Cortex of kidney (tissue), 1 donor: ENCODE results near the gene PLCL1.
A peak's percentile ranks its signal among the peaks of the same experiment; 100 is the strongest.

ENCODE experiments used
- DNase-seq: peaks from one replicate; lab custom pipeline; 2025; lab: John Stamatoyannopoulos, UW

The PLCL1 gene

GRCh38 chr2:197804049-197804757 is at the start of gene PLCL1:
TSS of gene PLCL1 (plus strand) at chr2:197804593.
- peak; percentile 87 for DNase-seq

DNA sequence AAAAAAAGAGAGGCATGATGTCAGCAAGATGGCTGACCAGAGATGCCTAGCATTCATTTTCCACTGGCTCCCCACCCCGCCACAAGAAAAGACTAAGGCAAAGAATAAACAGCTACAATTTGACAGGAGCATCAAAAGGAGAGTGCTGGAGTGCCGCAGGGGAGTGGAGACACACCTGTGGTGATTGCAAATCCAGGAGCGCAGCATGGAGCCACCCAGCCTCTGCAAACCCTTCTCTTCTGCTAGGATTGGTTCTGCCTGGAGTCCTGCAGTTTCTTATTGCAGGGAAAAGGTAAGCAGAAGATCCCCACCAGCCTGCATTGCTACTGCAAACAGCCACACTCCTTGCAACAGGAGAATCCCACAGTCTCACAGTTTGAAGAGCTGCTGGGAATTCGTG is 45.4 kb upstream of the PLCL1 start:
- DNase-seq = no peak

DNA sequence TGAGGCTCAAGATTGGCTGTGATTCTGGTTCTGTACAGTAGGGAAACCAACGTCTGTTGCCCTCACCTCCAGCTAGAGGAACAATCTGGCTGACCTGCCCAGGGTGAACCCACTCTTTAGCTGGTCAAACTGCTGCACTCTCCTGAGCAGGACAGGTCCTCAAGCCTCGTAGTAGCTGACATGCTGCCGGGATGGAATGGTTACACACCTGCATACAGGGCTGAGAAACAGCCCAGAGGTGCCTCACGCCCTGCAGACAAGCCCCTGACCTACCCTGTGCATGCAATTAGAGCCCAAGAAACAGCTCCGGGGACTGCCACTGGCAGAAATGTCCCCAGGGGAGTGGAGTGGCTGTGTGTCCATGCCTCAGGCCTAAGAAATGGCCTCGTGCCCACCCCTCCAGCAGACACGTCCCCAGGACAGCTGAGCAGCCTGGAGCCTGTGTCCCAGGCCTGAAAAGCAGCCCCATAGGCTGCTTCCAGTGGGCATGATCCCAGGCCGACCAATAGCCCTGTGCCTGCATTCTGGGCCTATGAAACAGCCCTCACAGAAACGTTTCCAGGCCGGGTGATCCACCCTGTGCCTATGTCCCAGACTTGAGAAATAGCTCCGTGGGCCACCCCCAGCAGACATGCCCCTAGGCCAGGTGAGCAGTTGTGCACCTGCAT is 44.6 kb upstream of the PLCL1 start:
- no peak for DNase-seq

DNA sequence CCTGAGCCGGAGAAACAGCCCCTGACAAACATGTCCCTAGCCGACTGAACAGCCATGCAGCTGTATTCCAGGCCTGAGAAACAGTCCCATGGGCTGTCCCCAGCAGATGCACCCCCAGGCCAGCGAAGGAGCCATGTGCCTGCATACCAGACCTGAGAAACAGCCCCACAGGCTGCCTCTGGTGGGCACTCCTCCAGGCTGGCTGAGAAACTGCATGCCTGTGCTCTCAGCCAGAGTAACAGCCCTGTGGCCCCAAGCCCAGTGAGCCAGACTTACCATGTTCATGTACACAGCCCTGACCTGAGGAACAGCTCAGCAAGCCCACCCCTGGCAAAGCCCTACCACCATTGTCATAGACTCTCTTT is 44.1 kb upstream of the PLCL1 start:
- DNase-seq = no peak

- no peak for DNase-seq
Observed at GRCh38 chr2:197777823-197778407, 26.5 kb upstream of the PLCL1 start.

DNA sequence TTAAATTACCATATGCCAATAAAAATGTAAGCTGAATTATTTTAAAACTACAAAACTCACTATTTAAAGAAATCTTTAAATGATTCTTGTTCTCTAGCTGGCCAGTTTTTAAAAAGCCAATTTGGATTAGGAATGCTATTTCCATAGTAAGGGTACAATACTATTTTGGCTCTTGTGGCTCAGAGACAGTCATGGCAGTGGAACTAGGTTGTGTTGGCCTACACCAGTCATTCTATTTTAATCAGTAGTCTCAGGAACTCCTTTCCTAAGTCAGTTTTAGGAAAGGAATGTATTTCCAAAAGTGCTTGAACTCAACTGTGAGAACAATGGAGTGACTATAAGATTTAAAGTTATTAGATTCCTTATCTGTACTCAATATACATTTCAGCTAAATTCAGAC is 25.1 kb upstream of the PLCL1 start:
- no peak for DNase-seq

GRCh38 chr2:197782126-197782525 is 22.3 kb upstream of the PLCL1 start:
- DNase-seq = no peak

- no peak for DNase-seq
Observed at GRCh38 chr2:197784956-197785941, 19.1 kb upstream of the PLCL1 start, which contains the start of gene BOLL. TSS of gene BOLL (minus strand) at chr2:197785319. CDS start at chr2:197781850, 3,469 bp downstream.

- no peak for DNase-seq
Observed at GRCh38 chr2:197786010-197786877, 18.1 kb upstream of the PLCL1 start.

DNA sequence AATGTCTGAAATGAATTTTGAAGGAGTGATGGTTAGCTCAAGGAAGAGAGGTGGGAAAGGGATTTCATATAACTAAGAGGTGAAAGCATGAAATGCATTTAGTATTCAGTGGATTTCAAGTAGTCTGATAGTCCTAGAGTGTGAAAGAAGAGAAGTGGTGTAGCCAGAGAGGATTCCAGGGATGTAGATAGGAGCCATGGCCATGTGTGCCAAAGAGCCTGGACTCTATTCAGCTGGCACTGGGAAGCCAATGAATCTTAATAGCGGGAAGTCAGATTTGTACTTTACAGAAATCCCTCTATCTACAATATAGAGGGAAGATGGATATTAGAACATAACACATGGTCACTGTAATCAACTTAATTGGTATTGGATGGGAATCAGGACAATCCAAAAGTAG is 10.9 kb upstream of the PLCL1 start:
- DNase-seq = no peak

DNA sequence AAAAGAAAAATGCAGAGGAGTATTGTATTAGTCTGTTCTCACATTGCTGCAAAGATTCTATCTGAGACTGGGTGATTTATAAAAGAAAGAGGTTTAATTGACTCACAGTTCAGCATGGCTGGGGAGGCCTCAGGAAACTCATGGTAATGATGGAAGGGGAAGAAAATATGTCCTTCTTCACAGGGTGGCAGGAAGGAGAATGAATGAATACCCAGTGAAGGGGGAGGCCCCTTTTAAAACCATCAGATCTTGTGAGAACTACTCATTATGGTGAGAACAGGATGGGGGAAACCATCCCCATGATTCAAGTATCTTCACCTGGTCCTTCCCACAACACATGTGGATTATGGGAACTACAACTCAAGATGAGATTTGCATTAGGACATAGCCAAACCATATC is 9.1 kb upstream of the PLCL1 start:
- DNase-seq = no peak

GRCh38 chr2:197798187-197798586 is 6.2 kb upstream of the PLCL1 start:
- no peak for DNase-seq

- no peak for DNase-seq
Observed at GRCh38 chr2:197799068-197799467, 5.3 kb upstream of the PLCL1 start.

DNA sequence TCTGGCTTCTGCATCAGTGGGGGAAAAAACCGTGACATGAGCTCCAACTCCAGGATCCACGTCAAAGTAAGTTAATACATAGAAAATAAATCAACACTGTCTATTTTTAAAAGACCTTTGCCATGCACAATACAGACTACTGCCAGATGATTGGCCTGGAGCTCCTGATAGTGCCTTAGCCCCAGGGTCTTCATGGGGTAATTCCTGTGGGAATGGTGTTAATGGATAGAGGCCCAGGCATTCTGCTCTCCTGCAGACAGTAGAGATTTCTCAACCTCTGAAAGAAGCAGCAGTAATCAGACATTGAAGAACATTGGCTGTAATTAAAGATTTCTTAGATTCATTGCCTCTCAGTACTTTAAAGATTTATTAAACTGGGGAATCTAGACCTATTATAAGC is 4.3 kb upstream of the PLCL1 start:
- DNase-seq = no peak

GRCh38 chr2:197801033-197801432 is 3.4 kb upstream of the PLCL1 start:
- DNase-seq = no peak

DNA sequence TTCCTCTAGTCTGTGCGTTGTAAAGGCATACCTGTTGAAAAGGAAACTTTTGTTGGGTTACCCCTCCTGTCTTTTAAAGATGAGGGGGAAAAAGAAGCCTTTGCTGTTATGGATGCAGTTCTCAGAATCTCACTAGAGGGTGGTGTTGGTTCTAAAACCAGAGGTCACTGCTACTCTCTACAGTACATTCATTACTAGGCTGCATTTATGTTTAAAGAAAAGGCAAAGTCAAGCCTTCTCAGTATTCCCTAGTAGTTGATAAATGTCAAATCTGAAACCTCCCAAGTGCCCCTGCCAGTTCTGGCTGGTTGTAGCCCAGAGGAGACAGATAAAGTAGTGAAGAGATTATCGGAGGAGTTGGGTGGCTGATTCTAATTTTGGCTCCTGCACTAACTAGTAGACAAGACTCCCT is 1.4 kb upstream of the PLCL1 start:
- no peak for DNase-seq

- no peak for DNase-seq
Observed at GRCh38 chr2:197804758-197805714, 643 bp downstream of the PLCL1 start.

DNA sequence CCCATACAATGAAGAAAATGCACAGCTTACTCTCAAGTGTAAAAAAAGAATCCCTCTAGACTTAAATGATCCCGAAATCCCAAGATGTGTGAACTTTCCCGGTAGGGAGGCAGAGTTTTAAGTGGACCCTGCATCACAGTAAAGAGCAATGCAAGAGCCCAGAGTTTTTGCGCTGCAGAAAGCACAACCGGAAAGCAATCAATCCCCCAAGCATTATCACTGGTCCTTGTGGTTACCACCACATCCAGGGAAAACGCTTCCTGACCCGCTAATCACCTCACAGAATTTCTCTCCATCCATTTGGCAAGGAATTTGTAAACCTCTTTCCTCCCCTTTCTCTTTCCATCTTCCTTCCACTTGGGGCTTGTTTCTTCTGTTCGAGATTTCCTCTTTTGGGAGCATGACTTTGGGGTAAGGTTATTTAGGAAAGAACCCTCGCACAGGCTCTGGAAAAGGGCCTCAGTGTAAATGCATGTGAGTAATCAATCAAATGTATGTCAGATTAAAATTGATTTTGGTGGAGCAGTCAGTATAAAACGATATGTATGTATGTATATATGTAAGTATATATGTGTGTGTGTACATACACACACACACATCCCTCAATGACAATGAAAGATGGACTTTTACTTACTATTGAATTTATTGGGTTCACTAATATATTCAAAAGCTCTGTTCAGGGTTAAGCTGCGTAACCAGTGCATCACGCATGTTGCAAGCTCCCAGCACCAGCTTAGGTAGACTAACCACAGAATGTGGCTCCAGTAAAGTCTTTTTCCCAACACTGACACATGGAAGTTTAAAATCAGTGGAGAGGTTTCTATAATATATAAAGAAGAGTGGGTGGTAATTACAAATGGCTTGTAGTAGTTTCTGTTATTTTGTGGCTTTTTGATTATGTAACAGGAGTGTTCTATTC is 1.6 kb downstream of the PLCL1 start:
- DNase-seq = no peak

GRCh38 chr2:197809064-197809463 is 4.7 kb downstream of the PLCL1 start:
- DNase-seq = no peak
